ENCODE results near the gene MASP1.

MASP1 gene

DNA sequence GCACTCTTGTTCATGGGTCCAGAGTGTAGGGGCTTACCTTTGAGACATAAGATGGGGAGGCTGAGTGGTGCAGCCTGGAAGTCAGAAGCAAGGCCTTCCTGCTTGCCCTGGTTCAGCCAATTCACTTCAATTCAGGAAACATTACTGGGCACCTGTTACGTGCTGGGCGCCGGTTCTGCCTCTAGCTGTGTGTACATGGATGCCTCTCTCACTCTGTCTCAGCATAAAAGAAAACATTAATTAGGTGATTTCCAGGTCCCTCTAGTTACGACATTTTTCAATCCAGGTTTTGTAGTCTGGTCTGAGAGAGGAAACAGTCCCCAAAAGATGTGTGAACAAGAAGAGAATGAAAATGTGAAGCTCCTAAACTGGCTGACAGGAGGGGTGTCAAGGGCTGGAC, 93.0 kb downstream of the MASP1 start:
- H3K4me1 ChIP-seq, result no peaks in the 10 kb centered on the region
- H3K9me3 ChIP-seq (ENCODE audit: control insufficient read depth, low read length), result no peaks in the 10 kb centered on the region

GRCh38 chr3:187197335-187197649, 94.2 kb downstream of the MASP1 start, which contains the start of gene RTP1:
Gene RTP1, plus strand, starts transcription at chr3:187197486. Its CDS starts 30 bp downstream, at chr3:187197516.
- no peaks in the 10 kb centered on the region for H3K4me1 ChIP-seq
- TF ChIP-seq, protein P1, sequence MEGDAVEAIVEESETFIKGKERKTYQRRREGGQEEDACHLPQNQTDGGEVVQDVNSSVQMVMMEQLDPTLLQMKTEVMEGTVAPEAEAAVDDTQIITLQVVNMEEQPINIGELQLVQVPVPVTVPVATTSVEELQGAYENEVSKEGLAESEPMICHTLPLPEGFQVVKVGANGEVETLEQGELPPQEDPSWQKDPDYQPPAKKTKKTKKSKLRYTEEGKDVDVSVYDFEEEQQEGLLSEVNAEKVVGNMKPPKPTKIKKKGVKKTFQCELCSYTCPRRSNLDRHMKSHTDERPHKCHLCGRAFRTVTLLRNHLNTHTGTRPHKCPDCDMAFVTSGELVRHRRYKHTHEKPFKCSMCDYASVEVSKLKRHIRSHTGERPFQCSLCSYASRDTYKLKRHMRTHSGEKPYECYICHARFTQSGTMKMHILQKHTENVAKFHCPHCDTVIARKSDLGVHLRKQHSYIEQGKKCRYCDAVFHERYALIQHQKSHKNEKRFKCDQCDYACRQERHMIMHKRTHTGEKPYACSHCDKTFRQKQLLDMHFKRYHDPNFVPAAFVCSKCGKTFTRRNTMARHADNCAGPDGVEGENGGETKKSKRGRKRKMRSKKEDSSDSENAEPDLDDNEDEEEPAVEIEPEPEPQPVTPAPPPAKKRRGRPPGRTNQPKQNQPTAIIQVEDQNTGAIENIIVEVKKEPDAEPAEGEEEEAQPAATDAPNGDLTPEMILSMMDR (IDR thresholded peaks at IDR 0.05), result no peak
- H3K27ac ChIP-seq, result no peak within 1 kb of the TSS
- H3K4me3 ChIP-seq (ENCODE audit: low read depth, low read length), result no peak within 1 kb of the TSS
- no peak within 1 kb of the TSS for H3K4me2 ChIP-seq (ENCODE audit: low read length)
- H3K27me3 ChIP-seq (ENCODE audit: control insufficient read depth, insufficient read depth, low read length), result no peaks in the 10 kb centered on the region
- no peaks in the 10 kb centered on the region for H3K79me2 ChIP-seq
- H2AFZ ChIP-seq, result no peak within 1 kb of the TSS
- H3K9me3 ChIP-seq (ENCODE audit: control insufficient read depth, low read length), result no peaks in the 10 kb centered on the region
- H3K36me3 ChIP-seq (ENCODE audit: control insufficient read depth, insufficient read depth, low read length), result no peaks in the 10 kb centered on the region
- no peak within 1 kb of the TSS for H3K9ac ChIP-seq

More for the DNA sequence above, 93.0 kb downstream of the MASP1 start:
- Histone ChIP-seq H3K4me2 (ENCODE audit: low read length) (no peak overlapping the region), H3K79me2 (no peaks in the 10 kb centered on the region), H3K27ac (no peak overlapping the region), H3K27me3 (ENCODE audit: control insufficient read depth, insufficient read depth, low read length) (no peaks in the 10 kb centered on the region), H2AFZ (no peak overlapping the region), H3K36me3 (ENCODE audit: control insufficient read depth, insufficient read depth, low read length) (no peaks in the 10 kb centered on the region), H3K9ac (no peak overlapping the region), H3K4me3 (ENCODE audit: low read depth, low read length) (no peak overlapping the region)
- TF ChIP-seq, protein P1 (IDR thresholded peaks at IDR 0.05), result no peak

GRCh38 chr3:187196573-187197334, 94.8 kb downstream of the MASP1 start:
- no peak overlapping the region for H3K4me3 ChIP-seq (ENCODE audit: low read depth, low read length)
- H3K79me2 ChIP-seq, result no peaks in the 10 kb centered on the region
- no peak overlapping the region for H3K27ac ChIP-seq
- H3K9ac ChIP-seq, result no peak overlapping the region
- no peak overlapping the region for H3K4me2 ChIP-seq (ENCODE audit: low read length)
- no peaks in the 10 kb centered on the region for H3K9me3 ChIP-seq (ENCODE audit: control insufficient read depth, low read length)
- no peak overlapping the region for H2AFZ ChIP-seq
- H3K36me3 ChIP-seq (ENCODE audit: control insufficient read depth, insufficient read depth, low read length), result no peaks in the 10 kb centered on the region
- TF ChIP-seq, protein P1 (IDR thresholded peaks at IDR 0.05), result no peak
- H3K27me3 ChIP-seq (ENCODE audit: control insufficient read depth, insufficient read depth, low read length), result no peaks in the 10 kb centered on the region
- no peaks in the 10 kb centered on the region for H3K4me1 ChIP-seq

DNA sequence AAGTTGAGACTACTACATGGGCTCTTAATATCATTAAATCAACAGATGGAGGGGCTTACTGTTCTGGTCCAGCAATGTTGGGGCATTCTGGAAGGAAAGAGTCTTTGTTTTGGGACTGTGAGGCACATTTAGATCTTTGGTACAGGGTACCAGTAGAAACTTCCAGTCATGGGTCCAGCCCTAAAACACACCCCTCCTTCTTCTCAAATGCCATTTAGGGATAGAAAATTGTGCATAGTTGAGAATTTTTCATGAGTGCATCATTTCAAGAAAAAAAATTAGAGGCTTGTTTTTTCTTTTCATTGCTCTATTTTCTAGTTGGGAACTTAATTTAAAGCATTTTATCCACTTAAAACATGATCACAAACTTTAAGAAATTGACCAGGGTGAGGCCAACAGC, 98.4 kb downstream of the MASP1 start:
- H2AFZ ChIP-seq, result no peak overlapping the region

More for the DNA sequence above, 98.4 kb downstream of the MASP1 start:
- H3K9ac ChIP-seq, result no peak overlapping the region
- no peaks in the 10 kb centered on the region for H3K27me3 ChIP-seq (ENCODE audit: control insufficient read depth, insufficient read depth, low read length)
- H3K4me1 ChIP-seq, result no peaks in the 10 kb centered on the region
- no peaks in the 10 kb centered on the region for H3K9me3 ChIP-seq (ENCODE audit: control insufficient read depth, low read length)
- H3K27ac ChIP-seq, result no peak overlapping the region
- no peak overlapping the region for H3K4me3 ChIP-seq (ENCODE audit: low read depth, low read length)
- H3K4me2 ChIP-seq (ENCODE audit: low read length), result no peak overlapping the region
- no peaks in the 10 kb centered on the region for H3K79me2 ChIP-seq
- TF ChIP-seq, protein P1 (IDR thresholded peaks at IDR 0.05), result no peak
- no peaks in the 10 kb centered on the region for H3K36me3 ChIP-seq (ENCODE audit: control insufficient read depth, insufficient read depth, low read length)
